Smooth muscle cell (in vitro differentiated cells): ENCODE data around the gene ROCK2. TPM values are rescaled to one million over a fixed set of nuclear protein-coding genes. Genes with fewer than 3 reads are reported as not detected.

Experiments used
- DNase-seq: peaks from one replicate; lab custom pipeline; 2025; ENCODE audit not compliant: unreplicated experiment; lab: John Stamatoyannopoulos, UW
- H2AFZ ChIP-seq: fragments of 200-600 bp; sonication (generic); 2 replicates; pipeline ENCODE4 v1.6.0; 2016; ENCODE audit warnings: antibody characterized with exemption, low read depth, mild to moderate bottlenecking
- H3F3A ChIP-seq: fragments of 200-600 bp; sonication (generic); 2 replicates; pipeline ENCODE4 v1.6.0; 2017; ENCODE audit warnings: antibody characterized with exemption, low read depth
- H3K27ac ChIP-seq: fragments of 200-600 bp; sonication (generic); 2 replicates; pipeline ENCODE4 v1.5.1; 2016; ENCODE audit warnings: low read depth, mild to moderate bottlenecking
- H3K27me3 ChIP-seq: fragments of 200-600 bp; sonication (generic); 2 replicates; pipeline ENCODE4 v1.6.1; 2016; ENCODE audit warnings: low read depth, mild to moderate bottlenecking
- H3K36me3 ChIP-seq: fragments of 200-600 bp; sonication (generic); 2 replicates; pipeline ENCODE4 v1.5.1; 2016; ENCODE audit warnings: low read depth
- H3K4me1 ChIP-seq: fragments of 200-600 bp; sonication (generic); 2 replicates; pipeline ENCODE4 v1.5.1; 2016; ENCODE audit warnings: low read depth
- H3K4me2 ChIP-seq: fragments of 200-600 bp; sonication (generic); 2 replicates; pipeline ENCODE4 v1.6.0; 2016; ENCODE audit warnings: mild to moderate bottlenecking
- H3K4me3 ChIP-seq: fragments of 200-600 bp; sonication (generic); 2 replicates; pipeline ENCODE4 v1.5.1; 2016; ENCODE audit warnings: mild to moderate bottlenecking
- H3K79me2 ChIP-seq: fragments of 200-600 bp; sonication (generic); 2 replicates; pipeline ENCODE4 v1.6.0; 2016; ENCODE audit warnings: low read depth, mild to moderate bottlenecking
- H3K9ac ChIP-seq: fragments of 200-600 bp; sonication (generic); 2 replicates; pipeline ENCODE4 v1.6.0; 2016; ENCODE audit warnings: low read depth
- H3K9me3 ChIP-seq: fragments of 200-600 bp; sonication (generic); replicated peaks from 2 replicates; pipeline ENCODE4 v1.5.1; 2016; ENCODE audit warnings: low read depth
- H4K20me1 ChIP-seq: fragments of 200-600 bp; sonication (generic); 2 replicates; pipeline ENCODE4 v1.6.0; 2016; ENCODE audit warnings: low read depth
- WGBS: methylation state at CpG from one replicate; pipeline ENCODE4 v1.1.7; 2016; ENCODE audit warnings: low lambda C conversion rate; 5-methylcytosine and 5-hydroxymethylcytosine counted together
- polyA plus RNA-seq: library from polyadenylated mRNA; unstranded; fragments of >200 nt; fragmentation: Nextera tagmentation; extraction: Ambion mirVana; gene quantifications from 2 replicates; pipeline ENCODE4 v1.2.1, GENCODE V29; 2016
- total RNA-seq: library from RNA; depleted of rRNA; stranded (reverse); fragments of >200 nt; gene quantifications from 2 replicates; pipeline ENCODE4 v1.2.3, GENCODE V29; 2014
- TF ChIP-seq, protein P1 (sequence below): fragments of 200-600 bp; sonication (generic); IDR thresholded peaks from 2 replicates; pipeline ENCODE4 v1.5.1; 2017; ENCODE audit warnings: borderline replicate concordance, mild to moderate bottlenecking, antibody characterized with exemption; ENCODE audit not compliant: insufficient read depth, poor library complexity, severe bottlenecking

ROCK2 gene
- total and polyA plus RNA-seq, 2 experiments from 2014 or later: 27.2 to 45.5 TPM

DNA sequence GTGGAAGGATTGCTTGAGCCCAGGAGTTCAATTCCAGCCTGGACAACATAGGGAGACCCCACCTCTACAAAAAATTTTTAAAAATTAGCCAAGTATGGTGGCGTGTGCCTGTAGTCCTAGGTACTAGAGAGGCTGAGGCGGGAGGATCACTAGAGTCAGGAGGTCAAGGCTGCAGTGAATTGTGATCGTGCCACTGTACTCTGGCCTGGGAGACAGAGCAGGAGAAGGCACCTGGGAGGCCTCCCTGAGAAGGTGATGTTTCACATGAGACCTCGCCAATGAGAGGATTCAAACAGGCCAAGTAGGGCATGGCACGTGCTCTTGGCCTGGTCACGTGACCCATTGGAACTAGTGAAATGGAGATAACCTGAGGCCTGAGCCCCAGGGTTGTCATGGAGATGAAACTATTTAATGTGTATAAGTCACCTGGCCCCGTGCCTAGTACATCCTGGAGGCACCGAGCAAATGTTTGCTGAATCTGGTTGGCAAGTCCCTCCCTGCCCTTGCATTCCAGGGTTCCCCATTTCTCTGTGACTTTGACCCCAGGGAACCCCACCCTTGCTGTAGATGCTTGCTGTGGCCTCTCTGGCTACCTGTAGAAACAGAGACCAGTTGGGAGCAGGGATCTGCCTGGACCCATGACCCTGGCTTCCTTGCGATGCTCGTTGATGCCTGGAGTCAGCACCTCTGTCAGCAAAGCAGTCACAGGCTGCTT, 26.1 kb upstream of the ROCK2 start:
- 93% methylated on average over 10 of the region's 10 CpGs for WGBS
- Histone ChIP-seq H3K4me1 (peaks cover 12% of the 10 kb centered on the region), H3K27me3 (no peaks in the 10 kb centered on the region), H3K9me3 (no peaks in the 10 kb centered on the region), H3K36me3 (no peaks in the 10 kb centered on the region), H3K4me3 (no peak overlapping the region), H3K9ac (no peak overlapping the region), H3K4me2 (no peak overlapping the region), H3K79me2 (no peaks in the 10 kb centered on the region), H3F3A (no peaks in the 10 kb centered on the region), H2AFZ (no peak overlapping the region), H3K27ac (no peak overlapping the region), H4K20me1 (no peaks in the 10 kb centered on the region)
- no peak for DNase-seq
- TF ChIP-seq, protein P1, sequence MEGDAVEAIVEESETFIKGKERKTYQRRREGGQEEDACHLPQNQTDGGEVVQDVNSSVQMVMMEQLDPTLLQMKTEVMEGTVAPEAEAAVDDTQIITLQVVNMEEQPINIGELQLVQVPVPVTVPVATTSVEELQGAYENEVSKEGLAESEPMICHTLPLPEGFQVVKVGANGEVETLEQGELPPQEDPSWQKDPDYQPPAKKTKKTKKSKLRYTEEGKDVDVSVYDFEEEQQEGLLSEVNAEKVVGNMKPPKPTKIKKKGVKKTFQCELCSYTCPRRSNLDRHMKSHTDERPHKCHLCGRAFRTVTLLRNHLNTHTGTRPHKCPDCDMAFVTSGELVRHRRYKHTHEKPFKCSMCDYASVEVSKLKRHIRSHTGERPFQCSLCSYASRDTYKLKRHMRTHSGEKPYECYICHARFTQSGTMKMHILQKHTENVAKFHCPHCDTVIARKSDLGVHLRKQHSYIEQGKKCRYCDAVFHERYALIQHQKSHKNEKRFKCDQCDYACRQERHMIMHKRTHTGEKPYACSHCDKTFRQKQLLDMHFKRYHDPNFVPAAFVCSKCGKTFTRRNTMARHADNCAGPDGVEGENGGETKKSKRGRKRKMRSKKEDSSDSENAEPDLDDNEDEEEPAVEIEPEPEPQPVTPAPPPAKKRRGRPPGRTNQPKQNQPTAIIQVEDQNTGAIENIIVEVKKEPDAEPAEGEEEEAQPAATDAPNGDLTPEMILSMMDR: no peak

DNA sequence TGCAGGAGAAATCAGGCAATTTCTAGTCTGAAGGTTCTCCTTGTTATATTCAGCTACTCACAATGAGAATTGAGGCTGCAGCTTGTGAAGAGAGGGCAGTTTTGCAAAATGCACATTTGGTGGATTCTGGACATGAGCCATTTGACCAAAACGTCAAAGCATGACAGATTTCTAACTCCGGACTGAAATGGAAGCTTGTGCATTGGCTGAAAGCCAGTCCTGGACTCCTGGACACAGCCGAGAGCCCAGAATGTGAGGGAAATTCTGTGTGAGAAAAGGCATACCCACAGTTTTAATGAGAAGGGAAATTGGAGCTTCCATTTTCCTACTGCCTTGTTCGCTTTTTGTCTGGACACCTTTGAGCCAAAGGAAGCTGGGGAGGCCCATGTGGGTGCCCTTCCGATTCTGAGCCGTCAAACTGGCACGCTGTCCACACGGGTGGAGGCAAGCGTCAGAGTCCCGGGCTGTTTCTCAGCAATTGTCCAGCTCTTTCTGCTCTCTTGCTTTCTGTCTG, 23.7 kb upstream of the ROCK2 start:
- Histone ChIP-seq H3K36me3 (no peaks in the 10 kb centered on the region), H3K27ac (no peak overlapping the region), H2AFZ (peak overlapping the region; percentile 70), H4K20me1 (no peaks in the 10 kb centered on the region), H3K9ac (no peak overlapping the region), H3K4me2 (no peak overlapping the region), H3K27me3 (no peaks in the 10 kb centered on the region), H3K4me1 (peaks cover 9% of the 10 kb centered on the region), H3K79me2 (no peaks in the 10 kb centered on the region), H3K9me3 (no peaks in the 10 kb centered on the region), H3K4me3 (no peak overlapping the region), H3F3A (no peaks in the 10 kb centered on the region)
- TF ChIP-seq, protein P1: no peak
- WGBS: 60% methylated on average over 10 of the region's 10 CpGs
- no peak for DNase-seq

DNA sequence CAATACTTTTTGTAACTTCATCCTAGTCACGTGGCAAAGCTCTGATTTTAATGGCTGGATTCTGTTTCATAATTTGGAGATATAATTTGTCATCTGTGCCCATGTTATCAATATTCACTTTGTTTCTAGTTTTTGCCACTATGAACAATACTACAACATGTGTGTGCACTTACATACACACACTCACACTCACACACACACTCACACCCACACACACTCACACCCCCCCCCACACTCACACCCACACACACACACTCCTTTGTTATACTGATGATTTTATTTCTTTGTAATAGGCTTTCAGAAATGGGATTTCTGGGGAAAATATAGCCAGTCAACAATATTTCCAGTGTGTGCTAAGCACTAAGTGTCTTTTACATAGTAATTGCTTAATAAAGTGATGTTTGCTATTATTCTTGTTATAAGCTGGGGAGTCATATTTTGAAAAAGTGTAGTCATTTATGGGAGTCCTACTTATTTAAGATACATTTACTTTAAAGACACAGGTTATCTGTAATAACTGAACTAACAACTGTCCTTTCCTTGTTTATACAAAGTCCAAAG, 22.8 kb upstream of the ROCK2 start:
- Histone ChIP-seq H3K36me3 (no peaks in the 10 kb centered on the region), H3K4me2 (no peak overlapping the region), H3K27me3 (no peaks in the 10 kb centered on the region), H3K4me3 (no peak overlapping the region), H2AFZ (no peak overlapping the region), H3K9me3 (no peaks in the 10 kb centered on the region), H4K20me1 (no peaks in the 10 kb centered on the region), H3K27ac (no peak overlapping the region), H3F3A (no peaks in the 10 kb centered on the region), H3K9ac (no peak overlapping the region), H3K4me1 (peaks cover 9% of the 10 kb centered on the region), H3K79me2 (no peaks in the 10 kb centered on the region)
- TF ChIP-seq, protein P1: no peak
- no peak for DNase-seq
- WGBS: 93% methylated on average over 1 of the region's 1 CpG

DNA sequence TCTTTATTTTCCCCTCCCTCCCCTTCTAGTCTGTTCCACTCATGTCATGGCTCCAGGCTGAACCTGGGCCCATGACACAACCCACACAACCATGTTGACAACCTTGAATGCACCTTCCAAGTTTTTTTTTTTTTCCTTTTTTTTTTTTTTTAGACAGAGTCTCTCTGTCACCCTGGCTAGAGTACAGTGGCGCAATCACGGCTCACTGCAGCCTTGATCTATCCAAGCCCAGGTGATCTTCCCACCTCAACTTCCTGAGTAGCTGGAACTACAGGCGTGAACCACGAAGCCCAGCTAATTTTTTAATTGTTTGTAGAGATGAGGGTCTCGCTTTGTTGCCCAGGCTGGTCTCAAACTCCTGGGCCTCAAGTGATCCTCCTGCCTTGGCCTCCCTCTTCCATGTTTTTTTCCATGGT, 21.9 kb upstream of the ROCK2 start:
- Histone ChIP-seq H3K4me2 (no peak overlapping the region), H4K20me1 (no peaks in the 10 kb centered on the region), H3K9me3 (no peaks in the 10 kb centered on the region), H3K36me3 (no peaks in the 10 kb centered on the region), H3K27ac (no peak overlapping the region), H2AFZ (no peak overlapping the region), H3K4me3 (no peak overlapping the region), H3K27me3 (no peaks in the 10 kb centered on the region), H3K4me1 (peaks cover 9% of the 10 kb centered on the region), H3K9ac (no peak overlapping the region), H3K79me2 (no peaks in the 10 kb centered on the region), H3F3A (no peaks in the 10 kb centered on the region)
- no peak for DNase-seq
- WGBS: 92% methylated on average over 5 of the region's 5 CpGs
- TF ChIP-seq, protein P1: no peak
